ENCODE data around the gene NLRP3.
"Not testable (repeated sequence)": the region's sequence is repeated elsewhere in the genome, so short reads cannot be mapped to it uniquely, and the experiment has no call there.

Gene NLRP3

GRCh38 chr1:247415423-247416361, at the start of gene NLRP3:
Gene NLRP3 (plus strand): TSS chr1:247416173. CDS start chr1:247418801, 2,628 bp downstream.
- no peak for DNase-seq (ENCODE audit: low spot score)

DNA sequence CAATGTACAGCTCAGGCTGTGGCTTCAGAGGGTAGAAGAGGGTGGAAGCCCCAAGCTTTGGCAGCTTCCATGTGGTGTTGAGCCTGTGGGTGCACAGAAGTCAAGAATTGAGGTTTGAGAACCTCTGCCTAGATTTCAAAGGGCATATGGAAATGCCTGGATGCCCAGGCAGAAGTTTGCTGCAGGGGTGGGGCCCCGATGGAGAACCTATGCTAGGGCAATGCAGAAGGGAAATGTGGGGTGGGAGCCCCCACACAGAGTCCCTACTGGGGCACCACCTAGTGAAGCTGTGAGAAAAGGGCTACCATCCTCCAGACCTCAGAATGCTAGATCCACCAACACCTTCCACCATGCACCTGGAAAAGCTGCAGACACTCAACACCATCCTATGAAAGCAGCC, 49.6 kb upstream of the NLRP3 start:
- DNase-seq (ENCODE audit: low spot score): not testable (repeated sequence)

DNA sequence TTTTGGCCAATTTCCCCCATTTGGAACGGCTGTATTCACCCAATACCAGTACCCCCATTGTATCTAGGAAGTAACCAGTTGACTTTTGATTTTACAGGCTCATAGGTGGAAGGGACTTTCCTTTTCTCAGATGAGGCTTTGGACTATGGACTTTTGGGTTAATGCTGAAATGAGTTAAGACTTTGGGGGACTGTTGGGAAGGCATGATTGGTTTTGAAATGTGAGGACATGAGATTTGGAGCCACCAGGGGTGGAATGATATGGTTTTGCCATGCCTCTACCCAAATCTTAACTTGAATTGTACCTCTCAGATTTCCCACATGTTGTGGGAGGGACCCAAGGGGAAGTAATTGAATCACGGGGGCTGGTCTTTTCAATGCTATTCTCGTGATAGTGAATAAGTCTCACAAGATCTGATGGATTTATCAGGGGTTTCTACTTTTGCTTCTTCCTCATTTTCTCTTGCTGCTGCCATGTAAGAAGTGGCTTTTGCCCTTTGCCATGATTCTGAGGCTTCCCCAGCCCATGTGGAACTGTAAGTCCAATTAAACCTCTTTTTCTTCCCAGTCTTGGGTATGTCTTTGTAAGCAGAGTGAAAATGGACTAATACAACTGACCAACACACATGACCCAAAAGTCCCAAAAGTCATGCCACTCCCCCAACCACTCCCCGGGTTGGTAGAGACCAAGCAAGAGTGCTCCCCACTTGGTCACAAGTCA, 48.9 kb upstream of the NLRP3 start:
- no peak for DNase-seq (ENCODE audit: low spot score)

DNA sequence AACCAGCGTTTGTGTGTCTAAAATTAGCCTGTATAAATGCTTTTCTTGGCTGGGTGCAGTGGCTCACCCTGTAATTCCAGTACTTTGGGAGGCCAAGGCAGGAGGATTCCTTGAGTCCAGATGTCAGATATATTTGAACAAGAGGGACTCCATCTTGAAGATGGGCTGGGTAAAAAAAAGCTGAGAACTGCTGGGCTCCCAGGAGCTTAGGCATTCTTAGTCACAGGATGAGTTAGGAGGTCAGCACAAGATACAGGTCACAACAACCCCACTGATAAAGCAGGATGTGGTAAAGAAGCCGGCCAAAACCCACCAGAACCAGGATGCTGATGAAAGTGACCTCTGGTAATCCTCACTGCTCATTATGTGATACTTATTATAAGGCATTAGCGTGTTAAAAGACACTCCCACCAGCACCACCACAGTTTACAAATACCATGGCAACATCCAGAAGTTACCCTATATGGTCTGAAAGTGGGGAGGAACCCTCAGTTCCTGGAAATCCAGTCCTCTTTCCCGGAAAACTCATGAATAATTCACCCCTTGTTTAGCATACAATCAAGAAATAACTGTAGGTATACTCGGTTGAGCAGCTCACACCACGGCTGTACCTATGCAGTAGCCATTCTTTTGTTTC, 48.1 kb upstream of the NLRP3 start:
- DNase-seq (ENCODE audit: low spot score): no peak

DNA sequence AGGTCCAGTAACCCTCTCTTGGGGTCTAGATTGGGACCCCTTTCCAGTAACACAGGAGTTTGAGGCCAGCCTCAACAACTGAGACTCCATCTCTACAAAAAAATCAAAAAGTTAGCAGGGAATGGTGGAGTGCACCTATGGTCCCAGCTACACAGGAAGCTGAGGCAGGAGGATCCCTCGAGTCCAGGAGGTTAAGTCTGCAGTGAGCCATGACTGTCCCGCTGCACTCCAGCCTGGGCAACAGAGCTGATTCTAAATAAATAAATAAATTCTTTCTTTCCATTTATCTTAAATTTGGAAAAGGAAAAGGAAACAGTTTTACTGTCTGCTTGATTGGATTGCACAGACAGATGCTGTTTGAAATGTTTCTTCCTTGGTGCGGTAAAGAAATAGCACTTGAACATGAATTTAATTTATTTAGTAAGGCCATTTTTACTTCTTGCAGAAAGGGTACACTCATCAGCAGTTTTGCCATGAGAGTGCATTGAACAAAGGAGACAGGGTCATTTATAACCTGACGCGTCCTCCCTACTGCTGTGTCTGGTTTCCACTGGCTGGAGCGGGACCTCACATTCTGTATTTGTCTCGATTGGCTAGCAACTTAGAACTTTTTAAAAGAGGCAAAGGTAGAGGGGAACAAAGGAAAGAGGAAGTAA, 47.4 kb upstream of the NLRP3 start:
- no peak for DNase-seq (ENCODE audit: low spot score)

DNA sequence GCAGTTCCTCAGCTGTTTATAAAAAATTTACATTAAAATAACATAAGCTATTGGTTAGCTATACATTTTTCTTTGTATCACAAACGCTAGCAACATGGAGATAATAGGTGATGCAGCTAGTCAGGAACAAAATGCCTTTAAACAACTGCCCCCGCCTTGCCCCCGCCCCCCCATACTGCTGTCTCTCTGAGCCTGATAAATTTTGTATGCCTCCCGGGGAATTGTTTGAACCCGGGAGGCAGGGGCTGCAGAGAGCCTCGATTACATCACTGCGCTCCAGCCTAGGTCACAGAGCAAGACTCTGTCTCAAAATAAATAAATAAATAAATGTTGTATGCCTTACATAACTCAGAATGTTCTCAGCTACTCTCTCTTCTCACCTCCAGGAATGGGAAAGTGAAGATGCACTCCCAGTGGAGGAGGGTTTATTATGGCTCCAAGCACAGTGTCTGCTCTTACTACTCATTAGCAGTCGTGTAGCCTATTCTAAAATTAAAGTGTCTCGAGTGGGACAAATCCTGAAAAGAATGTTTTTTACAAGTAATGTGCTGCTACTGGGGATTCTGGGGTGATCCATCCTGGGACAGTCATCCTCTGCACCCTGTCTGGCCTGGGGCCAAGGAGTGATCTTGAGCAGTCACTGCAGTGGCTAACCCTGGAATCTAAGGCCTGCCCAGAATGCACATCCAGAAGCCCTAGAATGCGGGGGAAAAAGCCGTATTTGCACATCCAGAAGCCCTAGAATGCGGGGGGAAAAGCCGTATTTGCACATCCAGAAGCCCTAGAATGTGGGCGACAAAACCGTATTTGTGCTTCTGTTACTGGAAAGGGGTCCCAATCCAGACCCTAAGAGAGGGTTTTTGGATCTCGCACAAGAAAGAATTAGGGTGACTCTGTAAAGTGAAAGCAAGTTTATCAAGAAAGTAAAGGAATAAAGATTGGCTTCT, 44.9 kb upstream of the NLRP3 start:
- no peak for DNase-seq (ENCODE audit: low spot score)

DNA sequence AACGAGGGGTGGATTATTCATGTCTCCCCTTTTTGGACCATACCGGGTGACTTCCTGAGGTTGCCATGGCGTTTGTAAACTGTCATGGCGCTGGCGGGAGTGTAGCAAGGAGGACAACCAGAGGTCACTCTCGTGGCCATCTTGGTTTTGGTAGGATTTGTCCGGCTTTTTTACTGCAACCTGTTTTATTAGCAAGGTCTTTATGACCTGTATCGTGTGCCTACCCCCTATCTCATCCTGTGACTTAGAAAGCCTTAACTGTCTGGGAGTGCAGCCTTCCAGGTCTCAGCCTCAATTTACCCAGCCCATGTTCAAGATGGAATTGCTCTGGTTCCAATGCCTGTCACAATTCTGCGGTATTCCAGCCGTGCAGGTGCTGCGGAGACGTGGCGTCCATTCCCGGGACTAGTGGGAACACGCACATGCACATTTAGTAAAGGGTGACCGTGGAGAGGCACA, 44.1 kb upstream of the NLRP3 start:
- DNase-seq (ENCODE audit: low spot score): no peak

DNA sequence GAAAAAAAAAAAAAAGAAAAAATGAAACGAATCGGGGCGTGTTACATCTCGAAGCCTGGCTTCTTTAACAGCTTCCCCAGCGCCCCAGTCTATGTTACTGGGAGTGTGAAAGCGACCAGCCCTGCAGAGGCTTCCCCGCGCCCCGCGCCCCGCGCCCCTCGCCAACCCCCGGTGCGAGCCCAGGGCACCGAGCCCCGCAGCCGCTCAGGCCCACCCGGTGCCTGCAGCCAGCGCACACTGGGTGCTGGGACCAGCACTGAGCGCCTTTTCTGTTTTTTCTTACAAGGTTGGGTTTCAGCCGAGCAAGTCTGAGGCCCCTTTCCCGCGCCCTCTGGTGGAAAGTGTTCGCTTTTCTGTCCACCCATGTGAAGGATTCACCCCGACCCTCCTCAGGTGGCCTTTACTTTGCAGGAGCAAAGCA, 42.2 kb upstream of the NLRP3 start:
- DNase-seq (ENCODE audit: low spot score): peak; percentile 79

GRCh38 chr1:247374651-247375334, 41.2 kb upstream of the NLRP3 start:
- DNase-seq (ENCODE audit: low spot score): not testable (repeated sequence)

- DNase-seq (ENCODE audit: low spot score): no peak
Observed at GRCh38 chr1:247375747-247376146, 40.2 kb upstream of the NLRP3 start.

DNA sequence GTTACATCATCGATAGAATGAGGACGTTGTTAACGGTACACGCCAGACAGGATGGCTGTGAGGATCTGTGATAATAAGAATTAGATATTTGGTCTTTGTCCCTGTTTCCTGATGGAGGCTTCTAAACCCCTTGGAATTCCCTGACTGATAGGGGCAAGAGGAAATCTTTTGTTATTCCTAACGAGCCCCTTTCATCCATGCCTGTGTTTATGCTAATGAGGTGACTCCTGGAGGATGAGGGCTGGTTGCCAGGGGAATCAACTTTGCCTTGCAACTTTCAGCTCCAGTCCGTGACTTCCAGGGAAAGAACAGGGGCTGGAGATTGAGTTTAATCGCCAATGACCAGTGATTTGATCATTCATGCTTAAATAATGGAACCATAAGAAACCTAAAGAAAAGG, 39.3 kb upstream of the NLRP3 start:
- no peak for DNase-seq (ENCODE audit: low spot score)

DNA sequence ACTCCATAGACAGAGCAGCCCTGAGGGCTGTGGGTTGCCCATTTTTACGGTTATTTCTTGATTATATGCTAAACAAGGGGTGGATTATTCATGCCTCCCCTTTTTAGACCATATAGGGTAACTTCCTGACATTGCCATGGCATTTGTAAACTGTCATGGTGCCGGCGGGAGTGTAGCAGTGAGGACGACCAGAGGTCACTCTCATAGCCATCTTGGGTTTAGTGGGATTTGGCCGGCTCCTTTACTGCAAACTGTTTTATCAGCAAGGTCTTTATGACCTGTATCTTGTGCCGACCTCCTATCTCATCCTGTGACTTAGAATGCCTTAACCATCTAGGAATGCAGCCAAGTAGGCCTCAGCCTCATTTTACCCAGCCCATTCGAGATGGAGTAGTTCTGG, 38.3 kb upstream of the NLRP3 start:
- DNase-seq (ENCODE audit: low spot score): not testable (repeated sequence)

DNA sequence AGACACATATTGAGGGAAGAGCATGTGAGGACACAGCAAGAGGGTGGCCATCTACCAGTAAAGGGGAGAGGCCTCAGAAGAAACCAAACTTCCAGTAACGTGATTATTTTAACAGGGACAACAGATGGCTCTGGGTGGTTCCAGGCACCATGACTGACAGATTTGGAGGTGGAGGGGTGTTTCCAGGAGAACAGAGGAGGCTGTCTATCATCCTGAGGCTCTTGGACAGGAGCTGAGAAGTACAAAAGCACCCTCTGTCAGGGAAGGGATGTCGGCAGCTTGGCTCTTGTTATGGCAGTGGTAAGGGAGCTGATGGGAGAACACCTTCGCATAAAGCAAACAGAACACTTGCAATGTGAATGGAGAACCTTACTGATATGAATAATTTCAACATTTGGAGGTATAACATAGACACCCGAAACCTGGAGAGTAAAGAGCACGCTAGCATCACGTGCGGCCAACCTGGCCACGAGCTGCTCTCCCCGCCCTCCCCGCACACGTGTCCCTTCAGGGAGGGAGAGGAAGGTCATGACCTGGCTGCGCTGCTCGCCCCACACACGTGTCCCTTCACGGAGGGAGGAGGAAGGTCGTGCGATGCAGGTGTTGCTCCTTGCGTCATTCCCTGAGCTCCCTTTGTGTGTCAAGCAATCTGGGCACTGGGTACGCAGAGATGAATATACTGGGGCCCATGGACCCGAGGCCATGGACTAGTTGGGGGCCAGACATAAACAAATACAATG, 37.5 kb upstream of the NLRP3 start:
- no peak for DNase-seq (ENCODE audit: low spot score)

DNA sequence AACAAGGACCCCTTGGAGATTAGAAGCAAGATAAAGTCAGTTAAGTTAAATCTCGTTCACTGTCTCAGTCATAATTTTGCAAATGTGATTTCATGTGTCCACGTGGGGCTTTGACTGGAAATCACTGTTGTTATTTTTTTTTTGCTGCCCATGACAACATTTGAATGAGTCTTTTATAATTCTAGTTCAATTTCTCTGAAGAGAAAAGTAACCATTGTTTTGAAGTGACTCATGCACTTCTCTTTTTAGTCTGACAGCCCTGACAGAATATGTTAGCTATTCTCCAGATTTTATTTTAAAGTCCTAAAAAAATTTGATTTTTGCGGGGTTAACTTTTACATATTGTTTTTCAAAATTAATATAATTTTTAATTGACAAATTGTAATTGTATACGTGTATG, 30.7 kb upstream of the NLRP3 start:
- DNase-seq (ENCODE audit: low spot score): no peak

- DNase-seq (ENCODE audit: low spot score): no peak
Observed at GRCh38 chr1:247386217-247386616, 29.8 kb upstream of the NLRP3 start.

DNA sequence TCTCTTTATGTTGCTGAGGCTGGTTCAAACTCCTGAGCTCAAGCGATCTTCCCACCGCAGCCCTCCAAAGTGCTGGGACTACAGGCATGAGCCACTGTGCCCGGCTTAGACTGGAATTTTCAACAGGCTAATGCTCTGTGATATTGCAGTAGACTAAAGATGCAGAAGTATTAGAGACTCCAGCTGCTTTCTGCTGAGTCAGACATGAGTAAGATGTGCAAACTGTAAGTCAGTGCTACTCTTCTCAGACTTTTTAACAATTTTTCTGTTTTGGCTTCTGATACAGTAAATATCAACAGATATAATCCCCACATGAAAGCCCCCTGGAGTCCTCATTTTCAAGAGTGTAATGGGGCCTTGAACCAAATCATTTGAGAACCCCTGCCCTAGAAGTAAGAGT, 29.3 kb upstream of the NLRP3 start:
- peak; percentile 40 for DNase-seq (ENCODE audit: low spot score)

DNA sequence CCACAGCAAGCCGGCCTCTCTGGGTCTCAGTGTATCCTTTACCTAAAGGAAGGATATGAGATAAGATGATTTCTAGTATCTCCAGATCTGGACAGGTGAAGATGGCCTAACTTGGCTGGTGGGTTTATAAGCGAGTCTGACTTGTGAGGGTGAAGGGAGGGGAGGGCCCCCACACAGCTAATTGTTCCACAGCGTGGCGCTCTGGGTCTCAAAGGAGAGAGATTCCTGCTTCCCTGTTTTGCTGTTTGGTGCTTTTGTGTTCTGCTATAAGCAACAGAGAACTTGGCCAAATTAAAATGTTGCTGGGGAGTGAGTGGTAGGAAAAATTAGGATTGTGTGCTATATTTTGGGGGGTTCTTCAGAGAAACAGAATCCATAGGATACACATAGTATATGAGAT, 28.9 kb upstream of the NLRP3 start:
- no peak for DNase-seq (ENCODE audit: low spot score)

GRCh38 chr1:247387565-247387964, 28.4 kb upstream of the NLRP3 start:
- DNase-seq (ENCODE audit: low spot score): no peak

DNA sequence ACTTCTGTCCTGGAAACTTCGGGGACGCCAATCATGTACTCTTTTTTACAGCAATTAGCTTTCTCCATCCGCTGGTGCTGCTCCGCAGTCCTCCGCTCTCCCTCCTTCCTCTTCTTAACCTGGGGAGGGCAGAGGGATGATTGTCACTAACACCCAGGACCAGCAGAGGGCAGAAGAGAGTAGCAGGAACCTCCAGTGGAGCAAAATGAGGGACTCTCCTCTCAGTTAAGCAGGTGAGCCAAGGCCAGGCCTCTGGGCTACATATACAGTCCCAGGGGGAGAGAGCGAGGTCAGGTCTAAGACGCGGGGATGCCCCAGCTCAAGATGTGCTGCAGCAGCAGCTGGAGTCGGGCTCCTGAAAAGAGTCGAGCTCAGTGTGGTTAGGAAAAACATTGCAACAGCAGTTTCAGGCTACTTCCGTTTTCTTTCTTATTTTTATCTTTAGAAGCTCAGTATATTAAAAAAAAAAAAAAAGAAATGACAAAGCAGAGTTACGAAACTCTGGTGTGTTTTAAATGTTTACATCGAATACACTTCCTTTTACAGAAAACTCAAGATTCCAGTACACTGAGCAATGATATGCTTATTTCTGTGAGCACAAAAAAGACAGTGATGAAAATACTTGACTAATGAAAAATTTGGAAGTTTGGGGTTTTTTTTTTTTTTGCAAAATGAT, 25.7 kb upstream of the NLRP3 start:
- DNase-seq (ENCODE audit: low spot score): peak; percentile 90

Measured in GM03348 (cell line).